NCI-H345 (cell line): ENCODE data around the gene DROSHA.

Experiments used
- DNase-seq: peaks from one replicate; lab custom pipeline; 2025; lab: John Stamatoyannopoulos, UW

Gene DROSHA

GRCh38 chr5:31530541-31531265 is 1.2 kb downstream of the DROSHA start:
- no peak for DNase-seq

- DNase-seq = no peak
Observed at GRCh38 chr5:31523041-31523440, 8.9 kb downstream of the DROSHA start.

- DNase-seq = no peak
Observed at GRCh38 chr5:31516802-31517201, 15.1 kb downstream of the DROSHA start.

GRCh38 chr5:31511305-31511704 is 20.6 kb downstream of the DROSHA start:
- DNase-seq = no peak

DNA sequence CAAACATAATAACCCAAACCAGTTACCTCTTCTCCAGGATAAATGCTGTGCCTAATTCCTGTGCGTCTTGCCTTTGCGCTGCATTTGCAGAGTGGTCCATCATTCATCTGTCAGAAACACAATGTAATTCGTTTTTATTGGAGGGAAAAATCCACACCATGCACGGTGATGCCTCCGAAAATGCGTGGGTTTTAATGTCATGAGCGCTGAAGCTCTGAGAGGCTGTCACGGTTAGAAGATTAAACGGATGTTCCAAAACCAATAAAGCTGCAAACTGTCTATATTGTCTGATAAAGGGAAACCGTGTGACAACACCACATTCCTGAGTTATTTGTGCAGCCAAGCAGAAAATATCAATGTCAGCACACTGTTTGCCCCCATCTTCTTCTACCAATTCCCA is 27.4 kb downstream of the DROSHA start:
- no peak for DNase-seq

DNA sequence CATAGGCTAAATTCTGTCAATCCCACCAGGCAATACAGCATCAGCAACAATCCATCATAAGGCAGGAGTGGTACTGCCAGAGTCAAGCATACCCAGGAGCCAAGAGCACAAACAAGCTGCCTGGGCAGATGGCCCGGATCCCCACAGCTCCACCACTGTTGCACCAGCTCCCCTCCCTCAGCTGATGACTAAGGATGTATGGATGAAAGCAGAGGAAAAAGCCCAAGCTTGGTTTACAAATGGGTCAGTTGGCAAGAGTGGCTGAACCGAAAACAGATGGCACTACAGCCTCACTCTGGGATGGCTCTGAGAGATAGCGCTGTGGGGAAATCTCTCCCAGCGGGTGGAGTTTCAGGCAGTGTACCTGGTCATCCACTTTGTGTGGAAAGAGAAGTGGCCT is 29.4 kb downstream of the DROSHA start:
- DNase-seq = no peak

GRCh38 chr5:31500256-31500655 is 31.6 kb downstream of the DROSHA start:
- DNase-seq = no peak

DNA sequence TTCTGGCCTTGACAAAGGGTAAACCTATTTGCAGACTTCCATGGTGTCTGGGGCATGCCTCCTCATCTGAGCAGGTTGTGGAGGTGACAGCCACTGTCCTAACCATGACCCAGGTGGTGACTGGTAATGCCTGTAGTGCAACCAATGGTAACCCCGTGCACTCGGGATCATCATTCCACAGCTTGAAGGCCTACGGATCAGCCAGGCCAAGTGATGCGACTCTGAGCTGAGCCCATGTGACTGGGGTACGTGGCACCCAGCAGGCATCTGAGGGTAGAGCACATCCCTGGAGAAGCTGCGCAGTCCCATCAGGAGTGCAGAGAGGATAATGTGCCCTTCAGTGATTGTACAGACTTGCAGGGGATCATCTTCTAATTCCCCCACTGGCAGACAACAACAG is 35.0 kb downstream of the DROSHA start:
- no peak for DNase-seq

GRCh38 chr5:31496301-31496700 is 35.6 kb downstream of the DROSHA start:
- DNase-seq = no peak

DNA sequence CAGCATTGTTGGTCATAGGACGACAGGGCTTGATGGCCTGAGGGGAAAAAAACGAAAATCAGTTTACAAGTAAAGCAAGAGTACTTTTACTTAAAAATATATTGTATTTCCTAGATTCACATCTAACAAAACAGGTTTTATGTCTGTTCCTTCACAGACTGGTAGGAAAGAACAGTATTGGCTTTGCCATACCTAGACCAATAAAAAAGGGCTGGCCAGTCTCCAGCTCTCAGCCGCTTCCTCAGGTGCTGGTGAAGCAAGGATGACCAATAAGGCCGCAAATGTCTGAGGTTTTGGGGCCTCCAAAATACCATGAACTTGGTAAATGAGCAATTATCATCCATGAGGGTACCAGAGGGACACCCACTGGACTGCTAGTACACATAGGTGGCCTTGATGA is 36.6 kb downstream of the DROSHA start:
- DNase-seq = no peak

GRCh38 chr5:31492869-31493268 is 39.0 kb downstream of the DROSHA start:
- DNase-seq = no peak

DNA sequence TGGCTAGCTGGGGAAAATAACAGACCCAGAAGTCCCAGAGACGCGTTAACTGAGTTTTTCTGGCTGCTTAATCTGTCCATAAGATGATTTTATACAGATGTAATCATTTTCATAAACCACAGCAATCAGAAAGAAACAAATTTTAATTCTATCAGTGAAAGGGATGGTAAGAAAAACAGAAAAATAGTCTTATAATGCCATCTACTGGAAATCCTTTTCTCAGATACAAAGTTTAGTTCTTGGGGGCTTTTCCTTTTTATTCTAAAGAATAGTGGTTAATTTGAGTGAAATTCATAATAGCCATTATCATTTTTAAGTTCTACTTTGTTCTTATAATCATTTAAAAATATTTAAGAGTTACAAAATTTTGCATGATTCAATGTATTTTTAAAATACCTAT is 44.4 kb downstream of the DROSHA start:
- DNase-seq = no peak

GRCh38 chr5:31486441-31486840 is 45.5 kb downstream of the DROSHA start:
- no peak for DNase-seq

- DNase-seq = no peak
Observed at GRCh38 chr5:31485376-31486207, 46.3 kb downstream of the DROSHA start.

DNA sequence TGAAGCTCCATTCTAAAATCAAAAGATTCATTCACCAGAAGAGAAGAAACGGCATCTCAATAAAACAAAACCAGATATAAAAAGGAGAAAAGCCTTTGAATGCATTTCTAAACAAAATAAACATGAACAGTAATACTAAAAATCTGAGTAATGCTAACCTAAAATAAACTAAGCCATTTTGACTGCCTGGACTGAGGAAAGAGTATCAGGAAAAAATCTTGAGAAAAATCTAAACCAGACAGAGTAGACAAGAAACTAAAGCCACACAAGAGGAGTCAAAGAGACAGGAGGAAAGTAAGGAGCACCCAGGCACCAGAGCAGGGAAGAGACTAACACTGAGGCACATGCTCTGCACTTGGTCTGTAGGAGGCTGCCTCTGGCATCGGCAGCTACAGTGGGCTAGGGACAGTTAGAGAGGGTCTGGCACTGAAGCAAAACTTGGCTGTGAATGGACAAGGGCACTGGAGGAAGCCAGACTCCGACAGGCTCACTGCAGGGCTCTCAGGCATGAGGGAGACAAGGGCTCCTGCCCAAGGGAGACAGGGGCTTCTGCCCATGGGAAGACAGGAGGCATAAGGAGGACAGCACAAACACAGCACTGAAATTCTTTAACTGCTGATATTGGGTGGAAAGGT is 50.2 kb downstream of the DROSHA start:
- no peak for DNase-seq

DNA sequence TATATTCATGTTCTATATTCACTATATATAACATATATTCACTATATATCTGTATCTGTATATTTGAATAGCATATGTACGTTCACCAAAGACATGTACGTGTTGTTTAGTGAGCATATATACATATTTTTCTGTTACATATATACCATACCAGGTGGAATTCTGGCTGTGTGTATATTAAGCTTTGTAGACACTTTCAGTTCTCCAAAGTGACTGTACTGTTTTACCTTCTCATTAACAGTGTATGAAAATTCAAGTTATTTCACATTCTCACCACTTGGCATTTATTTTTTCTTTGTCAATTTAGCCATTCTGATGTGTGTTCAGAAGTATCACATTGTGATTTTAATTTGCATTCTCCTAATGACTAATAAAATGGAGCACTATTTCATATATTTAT is 52.2 kb downstream of the DROSHA start:
- DNase-seq = no peak

GRCh38 chr5:31478901-31479300 is 53.0 kb downstream of the DROSHA start:
- no peak for DNase-seq

- no peak for DNase-seq
Observed at GRCh38 chr5:31477971-31478370, 53.9 kb downstream of the DROSHA start.

DNA sequence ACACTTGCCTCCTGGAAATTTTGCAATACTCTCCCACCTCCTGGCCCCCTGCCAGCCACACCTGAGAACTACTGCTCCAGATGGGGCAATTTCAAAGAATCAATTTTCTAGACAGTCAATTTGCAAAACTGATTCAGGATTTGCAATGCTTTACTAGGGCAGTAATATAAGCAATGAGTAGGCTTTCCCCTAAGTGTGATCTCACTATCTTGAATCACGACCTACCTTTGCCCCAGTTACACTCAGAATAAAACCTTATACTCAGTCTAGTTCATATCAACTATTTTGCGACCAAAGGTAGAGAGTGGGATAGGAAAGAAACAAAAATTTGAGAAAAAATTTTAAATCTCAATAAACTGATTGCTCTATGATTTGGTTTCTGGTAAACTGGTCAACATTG is 54.4 kb downstream of the DROSHA start:
- DNase-seq = no peak

- DNase-seq = no peak
Observed at GRCh38 chr5:31476738-31477141, 55.2 kb downstream of the DROSHA start.

DNA sequence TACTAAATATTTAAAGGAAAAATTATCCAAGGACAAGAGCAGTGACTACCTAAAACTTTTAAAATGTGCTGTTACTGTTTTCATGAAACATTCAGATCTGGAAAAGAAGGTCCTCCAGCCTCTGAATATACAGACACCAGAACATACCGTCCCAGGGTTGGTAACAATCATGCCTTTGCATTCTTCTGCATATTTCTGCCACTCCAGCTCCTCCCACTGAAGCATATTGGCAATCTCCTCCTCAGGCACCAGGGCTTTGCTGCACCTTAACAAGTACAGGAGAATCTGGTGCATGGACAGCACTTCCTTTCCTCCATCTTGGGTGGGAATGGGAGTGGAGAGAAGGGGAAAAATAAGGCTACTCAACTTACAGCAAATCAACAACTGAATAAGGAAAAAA is 60.0 kb downstream of the DROSHA start:
- no peak for DNase-seq

GRCh38 chr5:31471040-31471439 is 60.9 kb downstream of the DROSHA start:
- no peak for DNase-seq

DNA sequence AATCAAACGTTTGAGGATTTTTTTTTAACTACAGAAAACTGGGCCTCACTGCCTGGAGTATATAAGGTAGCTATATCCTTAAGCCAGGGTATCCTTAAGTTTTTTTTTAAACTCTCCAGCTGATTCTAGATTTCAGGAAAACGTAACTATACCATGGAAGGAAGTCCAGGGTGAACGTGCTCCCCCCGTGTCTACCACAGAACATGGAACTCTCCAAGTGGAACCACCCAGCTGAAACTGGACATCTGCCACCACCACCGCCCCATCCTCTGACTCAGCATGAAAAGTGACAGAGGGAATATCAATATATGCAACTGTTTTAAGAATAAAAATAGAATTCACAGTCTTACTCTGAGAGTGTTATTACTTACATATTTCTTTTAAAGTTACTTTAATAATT is 61.3 kb downstream of the DROSHA start:
- DNase-seq = no peak
